Measurements from ENCODE around the gene MNS1. TPM values are rescaled to one million over a fixed set of nuclear protein-coding genes. Genes with fewer than 3 reads are reported as not detected.

MNS1 gene
- 1 to 10 TPM in 3 of 4 donors, under 1 TPM in 1; 0.45 to 4.0 (median 2.7) TPM for polyA plus RNA-seq
- long read RNA-seq, donor 1 = 0 reads
- long read RNA-seq, donor 2 = 0 reads
- long read RNA-seq, donor 3, partial matches to known transcripts = 0 of 1 reads
- long read RNA-seq, donor 3, other reads (novel, unspliced or antisense) = 0 of 1 reads
- long read RNA-seq, donor 4 = 0 reads
- long read RNA-seq, donor 5, partial matches to known transcripts = 0 of 1 reads
- long read RNA-seq, donor 5, other reads (novel, unspliced or antisense) = 0 of 1 reads
- long read RNA-seq, donor 6, partial matches to known transcripts = 0 of 2 reads
- long read RNA-seq, donor 6, other reads (novel, unspliced or antisense) = 0 of 2 reads
- long read RNA-seq, donor 7, partial matches to known transcripts = 5 of 6 reads
- long read RNA-seq, donor 7, other reads (novel, unspliced or antisense) = 0 of 6 reads
- long read RNA-seq, donor 8 = 0 reads
- long read RNA-seq, donor 9 = 0 reads
- long read RNA-seq, donor 10 = 0 reads

DNA sequence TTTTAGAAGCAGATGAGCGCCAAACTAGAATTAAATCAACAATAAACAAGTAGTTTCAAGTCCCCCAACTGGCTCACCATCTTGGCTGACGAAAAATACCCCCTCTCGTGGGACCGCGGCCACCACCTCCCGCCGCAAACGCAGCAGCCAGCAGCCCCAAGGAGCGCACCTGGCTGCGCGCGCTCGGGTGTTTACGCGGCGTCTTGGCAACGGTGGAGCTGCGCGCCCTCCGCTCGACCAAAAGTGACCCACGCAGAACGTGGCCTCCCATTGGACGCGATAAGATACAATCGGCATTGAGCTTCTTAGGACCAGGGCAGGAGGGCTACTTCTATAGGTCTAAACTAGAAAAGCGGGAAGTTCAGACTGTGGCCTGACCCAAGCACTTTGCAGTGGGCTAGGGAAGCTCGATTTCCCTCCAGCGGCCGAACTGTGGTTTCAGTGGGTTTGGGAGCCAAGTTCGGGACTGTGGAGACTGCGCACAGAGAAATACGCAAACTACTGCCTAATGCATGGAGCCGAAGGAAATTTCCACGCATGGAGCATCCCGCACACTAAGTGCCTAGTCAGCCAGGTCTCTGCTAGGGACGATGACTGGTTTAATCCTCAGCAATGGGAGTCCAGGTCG lies at the start of gene MNS1:
Gene MNS1, minus strand, starts transcription at position 245 of the 628 bp plus-strand sequence. Its CDS starts 165 bp downstream, at position 80.
- DNase-seq = peak; percentile 96 to 99
- Histone ChIP-seq H3K27ac (ENCODE audit: low read depth in 1 of 3, low read length in 2 of 3) (peak within 1 kb of the TSS in 1 of 3 donors; percentile 10), H3K9me3 (ENCODE audit: control insufficient read depth in 2 of 2, insufficient read depth in 1 of 2, low read depth in 1 of 2, low read length in 1 of 2) (no peaks in the 10 kb centered on the region), H3K27me3 (ENCODE audit: control insufficient read depth in 3 of 3, insufficient read depth in 3 of 3, low read length in 3 of 3) (no peaks in the 10 kb centered on the region), H3K4me1 (ENCODE audit: control insufficient read depth in 3 of 3, insufficient read depth in 2 of 3, low read depth in 1 of 3, low read length in 2 of 3) (peaks cover 2 to 5% (median 2%) of the 10 kb centered on the region in 3 donors), H3K4me3 (ENCODE audit: low read depth in 1 of 3, low read length in 3 of 3) (peak within 1 kb of the TSS; percentile 23 to 74 (median 45)), H3K36me3 (ENCODE audit: control insufficient read depth in 3 of 3, insufficient read depth in 2 of 3, low read depth in 1 of 3, low read length in 3 of 3) (no peaks in the 10 kb centered on the region)
- 2% methylated on average over 38 of the region's 38 CpGs for WGBS, 3 donors
- no peak for FAIRE-seq

- Histone ChIP-seq H3K9me3 (ENCODE audit: control insufficient read depth in 2 of 2, insufficient read depth in 1 of 2, low read depth in 1 of 2, low read length in 1 of 2) (no peaks in the 10 kb centered on the region), H3K36me3 (ENCODE audit: control insufficient read depth in 3 of 3, insufficient read depth in 2 of 3, low read depth in 1 of 3, low read length in 3 of 3) (no peaks in the 10 kb centered on the region), H3K4me1 (ENCODE audit: control insufficient read depth in 3 of 3, insufficient read depth in 2 of 3, low read depth in 1 of 3, low read length in 2 of 3) (no peaks in the 10 kb centered on the region), H3K27me3 (ENCODE audit: control insufficient read depth in 3 of 3, insufficient read depth in 3 of 3, low read length in 3 of 3) (no peaks in the 10 kb centered on the region), H3K27ac (ENCODE audit: low read depth in 1 of 3, low read length in 2 of 3) (no peak overlapping the region), H3K4me3 (ENCODE audit: low read depth in 1 of 3, low read length in 3 of 3) (no peak overlapping the region)
- WGBS, 3 donors = 30% methylated on average over 7 of the region's 7 CpGs
- FAIRE-seq (no peak), DNase-seq (peak; percentile 63 to 66)
Measured at GRCh38 chr15:56496635-56497034, 31.7 kb upstream of the MNS1 start.

GRCh38 chr15:56495533-56495932 lies 30.6 kb upstream of the MNS1 start:
- WGBS, 3 donors = 30 to 58% (median 45%) methylated on average over 3 of the region's 3 CpGs

DNA sequence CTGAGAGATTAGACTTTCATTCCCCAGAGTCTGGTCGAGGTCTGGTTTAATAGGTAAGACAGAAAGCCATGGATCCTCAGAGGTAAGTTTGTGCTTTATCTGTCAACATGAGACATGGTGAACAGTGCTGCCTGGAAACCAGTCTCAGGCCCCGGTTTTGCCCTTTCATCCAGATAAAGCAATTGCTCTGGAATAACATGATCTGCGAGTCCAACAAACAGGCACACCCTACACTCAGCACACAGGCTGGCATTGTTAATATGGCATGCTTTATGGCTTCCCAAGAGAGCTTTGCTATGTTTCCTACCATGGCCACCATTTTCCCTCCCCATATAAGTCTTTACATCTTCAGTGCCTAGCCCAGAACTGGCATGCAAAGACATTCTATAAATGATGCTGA lies 30.1 kb upstream of the MNS1 start:
- H3K9me3 ChIP-seq (ENCODE audit: control insufficient read depth in 2 of 2, insufficient read depth in 1 of 2, low read depth in 1 of 2, low read length in 1 of 2) = no peaks in the 10 kb centered on the region
- no peaks in the 10 kb centered on the region for H3K27me3 ChIP-seq (ENCODE audit: control insufficient read depth in 3 of 3, insufficient read depth in 3 of 3, low read length in 3 of 3)
- DNase-seq = peak; percentile 54 to 64
- no peaks in the 10 kb centered on the region for H3K36me3 ChIP-seq (ENCODE audit: control insufficient read depth in 3 of 3, insufficient read depth in 2 of 3, low read depth in 1 of 3, low read length in 3 of 3)
- H3K4me3 ChIP-seq (ENCODE audit: low read depth in 1 of 3, low read length in 3 of 3) = no peak overlapping the region
- 7 to 44% (median 20%) methylated on average over 3 of the region's 3 CpGs for WGBS, 3 donors
- no peak overlapping the region for H3K27ac ChIP-seq (ENCODE audit: low read depth in 1 of 3, low read length in 2 of 3)
- FAIRE-seq = no peak
- H3K4me1 ChIP-seq (ENCODE audit: control insufficient read depth in 3 of 3, insufficient read depth in 2 of 3, low read depth in 1 of 3, low read length in 2 of 3) = no peaks in the 10 kb centered on the region

More at GRCh38 chr15:56495533-56495932, 30.6 kb upstream of the MNS1 start:
- no peak for DNase-seq
- no peaks in the 10 kb centered on the region for H3K4me1 ChIP-seq (ENCODE audit: control insufficient read depth in 3 of 3, insufficient read depth in 2 of 3, low read depth in 1 of 3, low read length in 2 of 3)
- no peak for FAIRE-seq
- H3K36me3 ChIP-seq (ENCODE audit: control insufficient read depth in 3 of 3, insufficient read depth in 2 of 3, low read depth in 1 of 3, low read length in 3 of 3) = no peaks in the 10 kb centered on the region
- no peak overlapping the region for H3K27ac ChIP-seq (ENCODE audit: low read depth in 1 of 3, low read length in 2 of 3)
- no peak overlapping the region for H3K4me3 ChIP-seq (ENCODE audit: low read depth in 1 of 3, low read length in 3 of 3)
- H3K27me3 ChIP-seq (ENCODE audit: control insufficient read depth in 3 of 3, insufficient read depth in 3 of 3, low read length in 3 of 3) = no peaks in the 10 kb centered on the region
- no peaks in the 10 kb centered on the region for H3K9me3 ChIP-seq (ENCODE audit: control insufficient read depth in 2 of 2, insufficient read depth in 1 of 2, low read depth in 1 of 2, low read length in 1 of 2)

- DNase-seq (no peak), FAIRE-seq (no peak)
- Histone ChIP-seq H3K4me3 (ENCODE audit: low read depth in 1 of 3, low read length in 3 of 3) (no peak overlapping the region), H3K4me1 (ENCODE audit: control insufficient read depth in 3 of 3, insufficient read depth in 2 of 3, low read depth in 1 of 3, low read length in 2 of 3) (no peaks in the 10 kb centered on the region), H3K27ac (ENCODE audit: low read depth in 1 of 3, low read length in 2 of 3) (no peak overlapping the region), H3K27me3 (ENCODE audit: control insufficient read depth in 3 of 3, insufficient read depth in 3 of 3, low read length in 3 of 3) (no peaks in the 10 kb centered on the region), H3K36me3 (ENCODE audit: control insufficient read depth in 3 of 3, insufficient read depth in 2 of 3, low read depth in 1 of 3, low read length in 3 of 3) (no peaks in the 10 kb centered on the region), H3K9me3 (ENCODE audit: control insufficient read depth in 2 of 2, insufficient read depth in 1 of 2, low read depth in 1 of 2, low read length in 1 of 2) (no peaks in the 10 kb centered on the region)
- WGBS, 3 donors = 80 to 88% (median 87%) methylated on average over 4 of the region's 4 CpGs
Measured at GRCh38 chr15:56492791-56493555, 28.0 kb upstream of the MNS1 start.

- Histone ChIP-seq H3K27ac (ENCODE audit: low read depth in 1 of 3, low read length in 2 of 3) (no peak overlapping the region), H3K36me3 (ENCODE audit: control insufficient read depth in 3 of 3, insufficient read depth in 2 of 3, low read depth in 1 of 3, low read length in 3 of 3) (no peaks in the 10 kb centered on the region), H3K9me3 (ENCODE audit: control insufficient read depth in 2 of 2, insufficient read depth in 1 of 2, low read depth in 1 of 2, low read length in 1 of 2) (no peaks in the 10 kb centered on the region), H3K4me3 (ENCODE audit: low read depth in 1 of 3, low read length in 3 of 3) (no peak overlapping the region), H3K27me3 (ENCODE audit: control insufficient read depth in 3 of 3, insufficient read depth in 3 of 3, low read length in 3 of 3) (no peaks in the 10 kb centered on the region), H3K4me1 (ENCODE audit: control insufficient read depth in 3 of 3, insufficient read depth in 2 of 3, low read depth in 1 of 3, low read length in 2 of 3) (no peaks in the 10 kb centered on the region)
- FAIRE-seq (no peak), DNase-seq (no peak)
- WGBS, 3 donors = 78 to 91% (median 85%) methylated on average over 3 of the region's 3 CpGs
Measured at GRCh38 chr15:56492236-56492635, 27.3 kb upstream of the MNS1 start.

DNA sequence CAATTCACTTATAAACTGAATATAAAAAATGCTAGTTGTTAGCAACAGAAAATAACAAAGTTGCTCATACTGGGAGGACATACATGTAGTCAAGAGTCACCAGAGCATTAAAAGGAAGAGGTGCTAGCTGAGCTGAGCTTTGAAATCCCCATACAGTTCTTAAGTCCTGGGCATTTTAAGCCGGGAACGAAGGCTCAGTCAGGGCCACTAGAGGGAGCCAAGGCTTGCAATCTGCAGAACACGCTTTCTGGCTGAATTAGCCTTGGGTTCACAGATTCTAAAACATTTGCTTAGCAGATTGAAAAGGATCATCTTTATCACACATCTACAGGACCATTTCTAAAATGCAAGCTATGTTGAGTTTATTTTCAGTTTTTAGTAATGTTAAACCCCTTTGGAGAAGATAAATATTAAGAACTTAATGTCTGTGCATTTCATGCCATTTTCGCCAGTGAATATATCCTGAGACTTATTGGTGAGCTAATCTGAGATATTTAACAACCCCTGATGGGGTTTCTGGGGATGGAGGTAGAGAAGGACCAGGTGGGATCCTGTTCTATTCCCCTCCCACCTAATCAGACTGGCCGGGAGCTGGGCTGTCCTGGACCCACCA lies 26.3 kb upstream of the MNS1 start:
- DNase-seq (peak; percentile 70 to 81), FAIRE-seq (no peak)
- Histone ChIP-seq H3K4me1 (ENCODE audit: control insufficient read depth in 3 of 3, insufficient read depth in 2 of 3, low read depth in 1 of 3, low read length in 2 of 3) (no peaks in the 10 kb centered on the region), H3K27ac (ENCODE audit: low read depth in 1 of 3, low read length in 2 of 3) (no peak overlapping the region), H3K4me3 (ENCODE audit: low read depth in 1 of 3, low read length in 3 of 3) (no peak overlapping the region), H3K27me3 (ENCODE audit: control insufficient read depth in 3 of 3, insufficient read depth in 3 of 3, low read length in 3 of 3) (no peaks in the 10 kb centered on the region), H3K36me3 (ENCODE audit: control insufficient read depth in 3 of 3, insufficient read depth in 2 of 3, low read depth in 1 of 3, low read length in 3 of 3) (no peaks in the 10 kb centered on the region), H3K9me3 (ENCODE audit: control insufficient read depth in 2 of 2, insufficient read depth in 1 of 2, low read depth in 1 of 2, low read length in 1 of 2) (no peaks in the 10 kb centered on the region)
- 37 to 39% (median 39%) methylated on average over 5 of the region's 5 CpGs for WGBS, 3 donors

DNA sequence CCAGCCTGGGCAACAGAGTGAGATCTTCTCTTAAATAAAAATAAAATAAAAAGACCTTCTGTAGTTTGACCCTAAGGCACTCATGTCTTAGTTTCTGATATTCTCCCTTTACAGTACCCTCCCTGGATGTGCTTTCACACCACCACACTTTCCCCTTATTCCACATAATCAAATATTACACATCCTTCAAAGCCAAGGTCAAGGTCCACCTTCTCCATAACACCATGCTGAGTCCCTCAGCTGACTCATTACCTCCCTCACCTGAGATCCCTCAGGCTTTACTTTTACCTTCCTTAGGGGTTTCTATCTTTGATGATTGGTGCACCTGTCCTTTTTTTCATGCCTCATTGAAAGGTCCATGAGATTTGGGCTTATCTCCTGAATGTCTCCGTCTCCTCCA lies 25.5 kb upstream of the MNS1 start:
- no peaks in the 10 kb centered on the region for H3K27me3 ChIP-seq (ENCODE audit: control insufficient read depth in 3 of 3, insufficient read depth in 3 of 3, low read length in 3 of 3)
- H3K9me3 ChIP-seq (ENCODE audit: control insufficient read depth in 2 of 2, insufficient read depth in 1 of 2, low read depth in 1 of 2, low read length in 1 of 2) = peaks cover 0 to 2% of the 10 kb centered on the region in 2 donors
- FAIRE-seq (no peak), DNase-seq (peak; percentile 38 to 55)
- no peaks in the 10 kb centered on the region for H3K4me1 ChIP-seq (ENCODE audit: control insufficient read depth in 3 of 3, insufficient read depth in 2 of 3, low read depth in 1 of 3, low read length in 2 of 3)
- H3K4me3 ChIP-seq (ENCODE audit: low read depth in 1 of 3, low read length in 3 of 3) = no peak overlapping the region
- WGBS, 3 donors = 79 to 88% (median 86%) methylated on average over 1 of the region's 1 CpG
- H3K36me3 ChIP-seq (ENCODE audit: control insufficient read depth in 3 of 3, insufficient read depth in 2 of 3, low read depth in 1 of 3, low read length in 3 of 3) = no peaks in the 10 kb centered on the region
- H3K27ac ChIP-seq (ENCODE audit: low read depth in 1 of 3, low read length in 2 of 3) = no peak overlapping the region
